ENCODE measurements around the gene SORCS3. TPM values are rescaled to one million over a fixed set of nuclear protein-coding genes. Genes with fewer than 3 reads are reported as not detected.

The SORCS3 gene
- total and polyA plus RNA-seq, 10 of the 15 experiments (the other 5 are each of a cell fraction or from before 2014, with no cell fraction given): 0.01 to 0.04 (median 0.02) TPM; not detected in 7

DNA sequence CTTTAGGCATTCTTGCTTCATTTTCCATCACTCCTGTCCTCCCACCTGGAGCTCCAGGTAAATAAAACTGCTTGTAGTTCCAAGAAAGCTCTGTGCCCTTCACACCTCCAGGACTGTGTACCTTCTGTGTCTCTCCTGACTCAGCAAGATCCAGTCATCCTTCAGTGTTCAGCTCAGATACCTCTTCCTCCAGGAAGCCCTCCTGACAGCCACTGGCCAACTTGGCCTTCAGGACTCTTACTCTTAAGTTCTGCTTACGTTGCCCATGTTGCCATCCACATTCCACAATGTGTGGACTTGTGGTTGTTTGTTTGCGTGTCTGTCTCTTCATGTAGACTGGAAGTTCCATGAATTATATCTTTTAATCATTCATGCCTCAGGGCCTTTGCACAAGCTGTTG lies 48.0 kb downstream of the SORCS3 start (continued):
- TF ChIP-seq, protein P1, sequence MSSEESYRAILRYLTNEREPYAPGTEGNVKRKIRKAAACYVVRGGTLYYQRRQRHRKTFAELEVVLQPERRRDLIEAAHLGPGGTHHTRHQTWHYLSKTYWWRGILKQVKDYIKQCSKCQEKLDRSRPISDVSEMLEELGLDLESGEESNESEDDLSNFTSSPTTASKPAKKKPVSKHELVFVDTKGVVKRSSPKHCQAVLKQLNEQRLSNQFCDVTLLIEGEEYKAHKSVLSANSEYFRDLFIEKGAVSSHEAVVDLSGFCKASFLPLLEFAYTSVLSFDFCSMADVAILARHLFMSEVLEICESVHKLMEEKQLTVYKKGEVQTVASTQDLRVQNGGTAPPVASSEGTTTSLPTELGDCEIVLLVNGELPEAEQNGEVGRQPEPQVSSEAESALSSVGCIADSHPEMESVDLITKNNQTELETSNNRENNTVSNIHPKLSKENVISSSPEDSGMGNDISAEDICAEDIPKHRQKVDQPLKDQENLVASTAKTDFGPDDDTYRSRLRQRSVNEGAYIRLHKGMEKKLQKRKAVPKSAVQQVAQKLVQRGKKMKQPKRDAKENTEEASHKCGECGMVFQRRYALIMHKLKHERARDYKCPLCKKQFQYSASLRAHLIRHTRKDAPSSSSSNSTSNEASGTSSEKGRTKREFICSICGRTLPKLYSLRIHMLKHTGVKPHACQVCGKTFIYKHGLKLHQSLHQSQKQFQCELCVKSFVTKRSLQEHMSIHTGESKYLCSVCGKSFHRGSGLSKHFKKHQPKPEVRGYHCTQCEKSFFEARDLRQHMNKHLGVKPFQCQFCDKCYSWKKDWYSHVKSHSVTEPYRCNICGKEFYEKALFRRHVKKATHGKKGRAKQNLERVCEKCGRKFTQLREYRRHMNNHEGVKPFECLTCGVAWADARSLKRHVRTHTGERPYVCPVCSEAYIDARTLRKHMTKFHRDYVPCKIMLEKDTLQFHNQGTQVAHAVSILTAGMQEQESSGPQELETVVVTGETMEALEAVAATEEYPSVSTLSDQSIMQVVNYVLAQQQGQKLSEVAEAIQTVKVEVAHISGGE (CRISPR knock-in tag; IDR thresholded peaks at IDR 0.05): no peak
- TF ChIP-seq IKZF1 (conservative IDR thresholded peaks at IDR 0.05) (no peak), ZZZ3 (IDR thresholded peaks at IDR 0.05; ENCODE audit: control insufficient read depth, insufficient read length, low read depth) (no peak), MEF2A (IDR thresholded peaks at IDR 0.05; ENCODE audit: insufficient read depth, low read depth, low read length) (no peak), MTA2 (IDR thresholded peaks at IDR 0.05; ENCODE audit: low read depth) (no peak), BACH1 (IDR thresholded peaks at IDR 0.05; ENCODE audit: borderline replicate concordance) (no peak), NFXL1 (IDR thresholded peaks at IDR 0.05; ENCODE audit: borderline replicate concordance) (no peak), NBN (IDR thresholded peaks at IDR 0.05) (no peak), NFYB (IDR thresholded peaks at IDR 0.05; ENCODE audit: insufficient read depth, low read depth, low read length) (no peak), IKZF2 (IDR thresholded peaks at IDR 0.05) (no peak), ETV6 (conservative IDR thresholded peaks at IDR 0.05 in 1 of 2, IDR thresholded peaks at IDR 0.05 in 1 of 2; ENCODE audit: borderline replicate concordance in 1 of 2, low read depth in 1 of 2) (no peak), LARP7 (IDR thresholded peaks at IDR 0.05) (no peak)
- TF ChIP-seq, protein P2, sequence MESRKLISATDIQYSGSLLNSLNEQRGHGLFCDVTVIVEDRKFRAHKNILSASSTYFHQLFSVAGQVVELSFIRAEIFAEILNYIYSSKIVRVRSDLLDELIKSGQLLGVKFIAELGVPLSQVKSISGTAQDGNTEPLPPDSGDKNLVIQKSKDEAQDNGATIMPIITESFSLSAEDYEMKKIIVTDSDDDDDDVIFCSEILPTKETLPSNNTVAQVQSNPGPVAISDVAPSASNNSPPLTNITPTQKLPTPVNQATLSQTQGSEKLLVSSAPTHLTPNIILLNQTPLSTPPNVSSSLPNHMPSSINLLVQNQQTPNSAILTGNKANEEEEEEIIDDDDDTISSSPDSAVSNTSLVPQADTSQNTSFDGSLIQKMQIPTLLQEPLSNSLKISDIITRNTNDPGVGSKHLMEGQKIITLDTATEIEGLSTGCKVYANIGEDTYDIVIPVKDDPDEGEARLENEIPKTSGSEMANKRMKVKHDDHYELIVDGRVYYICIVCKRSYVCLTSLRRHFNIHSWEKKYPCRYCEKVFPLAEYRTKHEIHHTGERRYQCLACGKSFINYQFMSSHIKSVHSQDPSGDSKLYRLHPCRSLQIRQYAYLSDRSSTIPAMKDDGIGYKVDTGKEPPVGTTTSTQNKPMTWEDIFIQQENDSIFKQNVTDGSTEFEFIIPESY (IDR thresholded peaks at IDR 0.05): no peak
- TF ChIP-seq, protein P3, sequence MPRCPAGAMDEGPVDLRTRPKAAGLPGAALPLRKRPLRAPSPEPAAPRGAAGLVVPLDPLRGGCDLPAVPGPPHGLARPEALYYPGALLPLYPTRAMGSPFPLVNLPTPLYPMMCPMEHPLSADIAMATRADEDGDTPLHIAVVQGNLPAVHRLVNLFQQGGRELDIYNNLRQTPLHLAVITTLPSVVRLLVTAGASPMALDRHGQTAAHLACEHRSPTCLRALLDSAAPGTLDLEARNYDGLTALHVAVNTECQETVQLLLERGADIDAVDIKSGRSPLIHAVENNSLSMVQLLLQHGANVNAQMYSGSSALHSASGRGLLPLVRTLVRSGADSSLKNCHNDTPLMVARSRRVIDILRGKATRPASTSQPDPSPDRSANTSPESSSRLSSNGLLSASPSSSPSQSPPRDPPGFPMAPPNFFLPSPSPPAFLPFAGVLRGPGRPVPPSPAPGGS (IDR thresholded peaks at IDR 0.05; ENCODE audit: borderline replicate concordance, insufficient read depth, low read depth, low read length, poor library complexity, severe bottlenecking): no peak
- TF ChIP-seq, protein P4, sequence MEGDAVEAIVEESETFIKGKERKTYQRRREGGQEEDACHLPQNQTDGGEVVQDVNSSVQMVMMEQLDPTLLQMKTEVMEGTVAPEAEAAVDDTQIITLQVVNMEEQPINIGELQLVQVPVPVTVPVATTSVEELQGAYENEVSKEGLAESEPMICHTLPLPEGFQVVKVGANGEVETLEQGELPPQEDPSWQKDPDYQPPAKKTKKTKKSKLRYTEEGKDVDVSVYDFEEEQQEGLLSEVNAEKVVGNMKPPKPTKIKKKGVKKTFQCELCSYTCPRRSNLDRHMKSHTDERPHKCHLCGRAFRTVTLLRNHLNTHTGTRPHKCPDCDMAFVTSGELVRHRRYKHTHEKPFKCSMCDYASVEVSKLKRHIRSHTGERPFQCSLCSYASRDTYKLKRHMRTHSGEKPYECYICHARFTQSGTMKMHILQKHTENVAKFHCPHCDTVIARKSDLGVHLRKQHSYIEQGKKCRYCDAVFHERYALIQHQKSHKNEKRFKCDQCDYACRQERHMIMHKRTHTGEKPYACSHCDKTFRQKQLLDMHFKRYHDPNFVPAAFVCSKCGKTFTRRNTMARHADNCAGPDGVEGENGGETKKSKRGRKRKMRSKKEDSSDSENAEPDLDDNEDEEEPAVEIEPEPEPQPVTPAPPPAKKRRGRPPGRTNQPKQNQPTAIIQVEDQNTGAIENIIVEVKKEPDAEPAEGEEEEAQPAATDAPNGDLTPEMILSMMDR (IDR thresholded peaks at IDR 0.05 in 2 of 3, conservative IDR thresholded peaks at IDR 0.05 in 1 of 3; ENCODE audit: control insufficient read depth in 2 of 3, extremely low read depth in 1 of 3, insufficient read depth in 1 of 3, low read depth in 3 of 3, low read length in 3 of 3): no peak
- TF ChIP-seq, protein P5, sequence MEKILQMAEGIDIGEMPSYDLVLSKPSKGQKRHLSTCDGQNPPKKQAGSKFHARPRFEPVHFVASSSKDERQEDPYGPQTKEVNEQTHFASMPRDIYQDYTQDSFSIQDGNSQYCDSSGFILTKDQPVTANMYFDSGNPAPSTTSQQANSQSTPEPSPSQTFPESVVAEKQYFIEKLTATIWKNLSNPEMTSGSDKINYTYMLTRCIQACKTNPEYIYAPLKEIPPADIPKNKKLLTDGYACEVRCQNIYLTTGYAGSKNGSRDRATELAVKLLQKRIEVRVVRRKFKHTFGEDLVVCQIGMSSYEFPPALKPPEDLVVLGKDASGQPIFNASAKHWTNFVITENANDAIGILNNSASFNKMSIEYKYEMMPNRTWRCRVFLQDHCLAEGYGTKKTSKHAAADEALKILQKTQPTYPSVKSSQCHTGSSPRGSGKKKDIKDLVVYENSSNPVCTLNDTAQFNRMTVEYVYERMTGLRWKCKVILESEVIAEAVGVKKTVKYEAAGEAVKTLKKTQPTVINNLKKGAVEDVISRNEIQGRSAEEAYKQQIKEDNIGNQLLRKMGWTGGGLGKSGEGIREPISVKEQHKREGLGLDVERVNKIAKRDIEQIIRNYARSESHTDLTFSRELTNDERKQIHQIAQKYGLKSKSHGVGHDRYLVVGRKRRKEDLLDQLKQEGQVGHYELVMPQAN (conservative IDR thresholded peaks at IDR 0.05): no peak

Data from GM12878 (cell line).